ENCODE results near the gene COL4A1.

DNA sequence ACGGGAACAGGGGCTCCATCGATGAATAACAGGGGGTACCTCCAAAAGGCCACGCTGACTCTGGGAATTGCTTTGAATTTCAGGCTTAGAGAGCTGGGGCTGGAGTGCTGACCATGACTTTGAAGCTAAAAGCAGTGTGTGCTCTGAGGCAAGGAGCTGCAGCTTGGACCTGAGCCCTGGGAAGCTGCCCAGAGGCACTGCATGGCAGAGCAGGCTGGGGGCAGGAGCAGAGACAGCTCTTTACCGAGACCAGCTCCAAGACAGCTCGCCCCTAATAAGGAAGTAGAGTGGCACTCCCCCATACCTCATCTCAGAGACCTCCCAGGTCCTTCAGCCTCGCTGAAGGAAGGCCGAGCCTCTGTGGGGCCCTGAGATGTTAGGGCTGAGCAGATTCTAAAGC is 200.2 kb downstream of the COL4A1 start:
- TF ChIP-seq RAD21 (IDR thresholded peaks at IDR 0.05; ENCODE audit: low read depth) (no peak), NFIC (IDR thresholded peaks at IDR 0.05) (no peak), CREB1 (IDR thresholded peaks at IDR 0.05; ENCODE audit: low read depth) (no peak), EP300 (IDR thresholded peaks at IDR 0.05; ENCODE audit: borderline replicate concordance) (no peak), EGR1 (IDR thresholded peaks at IDR 0.05) (no peak), ZBTB7A (IDR thresholded peaks at IDR 0.05; ENCODE audit: low read depth) (no peak), TAF1 (IDR thresholded peaks at IDR 0.05; ENCODE audit: low read depth) (no peak), YY1 (IDR thresholded peaks at IDR 0.05; ENCODE audit: low read depth) (no peak), CEBPB (IDR thresholded peaks at IDR 0.05) (no peak), TCF12 (IDR thresholded peaks at IDR 0.05; ENCODE audit: low read depth) (no peak), FOXM1 (IDR thresholded peaks at IDR 0.05; ENCODE audit: borderline replicate concordance, low read depth) (no peak)
- TF ChIP-seq, protein P1, sequence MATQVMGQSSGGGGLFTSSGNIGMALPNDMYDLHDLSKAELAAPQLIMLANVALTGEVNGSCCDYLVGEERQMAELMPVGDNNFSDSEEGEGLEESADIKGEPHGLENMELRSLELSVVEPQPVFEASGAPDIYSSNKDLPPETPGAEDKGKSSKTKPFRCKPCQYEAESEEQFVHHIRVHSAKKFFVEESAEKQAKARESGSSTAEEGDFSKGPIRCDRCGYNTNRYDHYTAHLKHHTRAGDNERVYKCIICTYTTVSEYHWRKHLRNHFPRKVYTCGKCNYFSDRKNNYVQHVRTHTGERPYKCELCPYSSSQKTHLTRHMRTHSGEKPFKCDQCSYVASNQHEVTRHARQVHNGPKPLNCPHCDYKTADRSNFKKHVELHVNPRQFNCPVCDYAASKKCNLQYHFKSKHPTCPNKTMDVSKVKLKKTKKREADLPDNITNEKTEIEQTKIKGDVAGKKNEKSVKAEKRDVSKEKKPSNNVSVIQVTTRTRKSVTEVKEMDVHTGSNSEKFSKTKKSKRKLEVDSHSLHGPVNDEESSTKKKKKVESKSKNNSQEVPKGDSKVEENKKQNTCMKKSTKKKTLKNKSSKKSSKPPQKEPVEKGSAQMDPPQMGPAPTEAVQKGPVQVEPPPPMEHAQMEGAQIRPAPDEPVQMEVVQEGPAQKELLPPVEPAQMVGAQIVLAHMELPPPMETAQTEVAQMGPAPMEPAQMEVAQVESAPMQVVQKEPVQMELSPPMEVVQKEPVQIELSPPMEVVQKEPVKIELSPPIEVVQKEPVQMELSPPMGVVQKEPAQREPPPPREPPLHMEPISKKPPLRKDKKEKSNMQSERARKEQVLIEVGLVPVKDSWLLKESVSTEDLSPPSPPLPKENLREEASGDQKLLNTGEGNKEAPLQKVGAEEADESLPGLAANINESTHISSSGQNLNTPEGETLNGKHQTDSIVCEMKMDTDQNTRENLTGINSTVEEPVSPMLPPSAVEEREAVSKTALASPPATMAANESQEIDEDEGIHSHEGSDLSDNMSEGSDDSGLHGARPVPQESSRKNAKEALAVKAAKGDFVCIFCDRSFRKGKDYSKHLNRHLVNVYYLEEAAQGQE (IDR thresholded peaks at IDR 0.05; ENCODE audit: low read depth) = no peak
- TF ChIP-seq, protein P2, sequence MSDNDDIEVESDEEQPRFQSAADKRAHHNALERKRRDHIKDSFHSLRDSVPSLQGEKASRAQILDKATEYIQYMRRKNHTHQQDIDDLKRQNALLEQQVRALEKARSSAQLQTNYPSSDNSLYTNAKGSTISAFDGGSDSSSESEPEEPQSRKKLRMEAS (IDR thresholded peaks at IDR 0.05) = no peak
- TF ChIP-seq, protein P3, sequence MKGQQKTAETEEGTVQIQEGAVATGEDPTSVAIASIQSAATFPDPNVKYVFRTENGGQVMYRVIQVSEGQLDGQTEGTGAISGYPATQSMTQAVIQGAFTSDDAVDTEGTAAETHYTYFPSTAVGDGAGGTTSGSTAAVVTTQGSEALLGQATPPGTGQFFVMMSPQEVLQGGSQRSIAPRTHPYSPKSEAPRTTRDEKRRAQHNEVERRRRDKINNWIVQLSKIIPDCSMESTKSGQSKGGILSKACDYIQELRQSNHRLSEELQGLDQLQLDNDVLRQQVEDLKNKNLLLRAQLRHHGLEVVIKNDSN (IDR thresholded peaks at IDR 0.05) = no peak

Data from Ishikawa (cell line).